GM23338 (cell line): ENCODE measurements around the gene GRK5. TPM values are rescaled to one million over a fixed set of nuclear protein-coding genes. Genes with fewer than 3 reads are reported as not detected.
A peak's percentile ranks its signal among the peaks of the same experiment; 100 is the strongest.

Experiments
- ATAC-seq: fragments of 200-7000 bp; cut with Tn5 transposase; 3 replicates; pipeline ENCODE4 v1.9.1; 2020
- DNase-seq: peaks from one replicate; pipeline ENCODE4 v3.0.0-alpha.2; 2015; ENCODE audit warnings: low spot score
- H2AFZ ChIP-seq: fragments of 200-600 bp; sonication (generic); 2 replicates; pipeline ENCODE4 v1.8.0; 2016; ENCODE audit warnings: antibody characterized with exemption, mild to moderate bottlenecking, moderate library complexity
- H3F3A ChIP-seq: fragments of 200-600 bp; sonication (generic); replicated peaks from 2 replicates; pipeline ENCODE4 v1.8.0; 2017; ENCODE audit warnings: antibody characterized with exemption, mixed run types, low read depth
- H3K27ac ChIP-seq: fragments of 200-600 bp; sonication (generic); 2 replicates; pipeline ENCODE4 v1.6.1; 2016; ENCODE audit warnings: low read depth
- H3K27me3 ChIP-seq: fragments of 200-600 bp; sonication (generic); 2 replicates; pipeline ENCODE4 v1.8.0; 2016; ENCODE audit warnings: mild to moderate bottlenecking, mixed run types, moderate library complexity; ENCODE audit not compliant: insufficient read depth
- H3K36me3 ChIP-seq: fragments of 200-600 bp; sonication (generic); 2 replicates; pipeline ENCODE4 v1.8.0; 2016; ENCODE audit warnings: mild to moderate bottlenecking; ENCODE audit not compliant: insufficient read depth
- H3K4me1 ChIP-seq: fragments of 200-600 bp; sonication (generic); 2 replicates; pipeline ENCODE4 v1.8.0; 2016; ENCODE audit warnings: mild to moderate bottlenecking, moderate library complexity; ENCODE audit not compliant: insufficient read depth
- H3K4me2 ChIP-seq: fragments of 200-600 bp; sonication (generic); 2 replicates; pipeline ENCODE4 v1.7.1; 2017; ENCODE audit warnings: mixed run types
- H3K4me3 ChIP-seq: fragments of 200-600 bp; sonication (generic); 2 replicates; pipeline ENCODE4 v1.6.1; 2016; ENCODE audit warnings: mixed run types
- H3K79me2 ChIP-seq: fragments of 200-600 bp; sonication (generic); replicated peaks from 2 replicates; pipeline ENCODE4 v1.8.0; 2017; ENCODE audit warnings: mild to moderate bottlenecking; ENCODE audit not compliant: insufficient read depth
- H3K9me2 ChIP-seq: fragments of 200-600 bp; sonication (generic); 2 replicates; pipeline ENCODE4 v1.8.0; 2017; ENCODE audit not compliant: insufficient read depth
- H4K20me1 ChIP-seq: fragments of 200-600 bp; sonication (generic); replicated peaks from 2 replicates; pipeline ENCODE4 v1.8.0; 2017; ENCODE audit warnings: mild to moderate bottlenecking; ENCODE audit not compliant: insufficient read depth
- H3K27ac Mint-ChIP-seq: 2 replicates; pipeline ENCODE4 v1.8.0; 2020; ENCODE audit warnings: inconsistent platforms, mild to moderate bottlenecking, moderate library complexity, mixed read lengths
- H3K27me3 Mint-ChIP-seq: 3 replicates; pipeline ENCODE4 v1.8.0; 2022; ENCODE audit warnings: low read depth, mild to moderate bottlenecking, moderate library complexity, mixed read lengths, inconsistent platforms; ENCODE audit not compliant: insufficient read depth, poor library complexity
- H3K36me3 Mint-ChIP-seq: 3 replicates; pipeline ENCODE4 v1.8.0; 2021; ENCODE audit warnings: low read depth, mild to moderate bottlenecking, inconsistent platforms, moderate library complexity, mixed read lengths
- H3K4me1 Mint-ChIP-seq: 3 replicates; pipeline ENCODE4 v1.8.0; 2020; ENCODE audit warnings: mild to moderate bottlenecking, inconsistent platforms, mixed read lengths
- H3K4me3 Mint-ChIP-seq: 3 replicates; pipeline ENCODE4 v1.8.0; 2021; ENCODE audit warnings: moderate library complexity, mild to moderate bottlenecking, inconsistent platforms, mixed read lengths
- H3K9me3 Mint-ChIP-seq: 3 replicates; pipeline ENCODE4 v1.8.0; 2020; ENCODE audit warnings: moderate library complexity, mild to moderate bottlenecking, inconsistent platforms, mixed read lengths
- CREB1 ChIP-seq: fragments of 250-450 bp; sonication (Bioruptor Pico); IDR thresholded peaks from 2 replicates; pipeline ENCODE4 v1.5.0; 2020; ENCODE audit warnings: low read depth, mild to moderate bottlenecking, moderate library complexity
- CTCF ChIP-seq, 2 experiments: fragments of 200-600 bp in 1 of 2; sonication (generic) in 1 of 2; conservative IDR thresholded peaks; 2 replicates each; pipeline versions ENCODE4 v1.5.1 to v1.6.1; 2016 to 2017; ENCODE audit warnings: antibody characterized with exemption in 2 of 2, low read depth in 2 of 2, mild to moderate bottlenecking in 2 of 2, moderate library complexity in 1 of 2
- ETS1 ChIP-seq: IDR thresholded peaks from 2 replicates; pipeline ENCODE4 v1.6.1; 2016; ENCODE audit warnings: antibody characterized with exemption
- EZH2 ChIP-seq: fragments of 200-600 bp; sonication (generic); IDR thresholded peaks from one replicate; pipeline ENCODE4 v1.8.0; 2017; ENCODE audit warnings: antibody characterized with exemption, mild to moderate bottlenecking, low read depth; ENCODE audit not compliant: unreplicated experiment
- JUNB ChIP-seq: IDR thresholded peaks from one replicate; pipeline ENCODE4 v1.6.1; 2016; ENCODE audit warnings: antibody characterized with exemption; ENCODE audit not compliant: unreplicated experiment
- NANOG ChIP-seq: IDR thresholded peaks from 2 replicates; pipeline ENCODE4 v1.6.1; 2016; ENCODE audit warnings: antibody characterized with exemption, borderline replicate concordance
- POLR2AphosphoS5 ChIP-seq: IDR thresholded peaks from 2 replicates; pipeline ENCODE4 v1.6.1; 2016; ENCODE audit warnings: antibody characterized with exemption, low read depth
- REST ChIP-seq: IDR thresholded peaks from one replicate; pipeline ENCODE4 v1.6.1; 2018; ENCODE audit warnings: antibody characterized with exemption; ENCODE audit not compliant: unreplicated experiment
- STAT1 ChIP-seq: IDR thresholded peaks from one replicate; pipeline ENCODE4 v1.6.1; 2016; ENCODE audit warnings: antibody characterized with exemption; ENCODE audit not compliant: unreplicated experiment
- ZNF114 ChIP-seq: fragments of 250-450 bp; sonication (Bioruptor Pico); IDR thresholded peaks from 2 replicates; pipeline ENCODE4 v1.5.0; 2020; ENCODE audit warnings: mild to moderate bottlenecking, moderate library complexity
- ZNF331 ChIP-seq: fragments of 250-450 bp; sonication (Bioruptor Pico); IDR thresholded peaks from 2 replicates; pipeline ENCODE4 v1.5.0; 2020; ENCODE audit warnings: low read depth, mild to moderate bottlenecking, moderate library complexity
- ZNF462 ChIP-seq: fragments of 250-450 bp; sonication (Bioruptor Pico); IDR thresholded peaks from 2 replicates; pipeline ENCODE4 v1.5.0; 2020; ENCODE audit warnings: mild to moderate bottlenecking, moderate library complexity
- polyA plus RNA-seq: library from polyadenylated mRNA; unstranded; fragments of >200 nt; fragmentation: Nextera tagmentation; extraction: Ambion mirVana; gene quantifications from 2 replicates; pipeline ENCODE4 v1.2.1, GENCODE V29; 2016
- total RNA-seq: library from RNA; depleted of rRNA; stranded (reverse); fragments of >200 nt; shearing (Covaris generic); gene quantifications from 2 replicates; pipeline ENCODE4 v1.2.3, GENCODE V29; 2014

Gene GRK5
- total and polyA plus RNA-seq, 2 experiments from 2014 or later, result 0.53 to 2.0 TPM

- Histone ChIP-seq H3K79me2 (no peaks in the 10 kb centered on the region), H2AFZ (no peak overlapping the region), H3K4me1 (peaks cover 23% of the 10 kb centered on the region), H3K4me3 (no peak overlapping the region), H3K27me3 (no peaks in the 10 kb centered on the region), H3K9me2 (no peaks in the 10 kb centered on the region), H4K20me1 (no peaks in the 10 kb centered on the region), H3F3A (0 out of 2 replicates have a peak, but pooled peaks cover 4% of the 10 kb centered on the region), H3K36me3 (no peaks in the 10 kb centered on the region), H3K4me2 (no peak overlapping the region), H3K27ac (peak overlapping the region; percentile 63; the same call in 1 of the 2 replicates)
- no peaks in the 10 kb centered on the region for H3K36me3 Mint-ChIP-seq
- H3K4me3 Mint-ChIP-seq, result no peak overlapping the region
- peaks cover 4% of the 10 kb centered on the region; the same call in 1 of the 3 replicates for H3K9me3 Mint-ChIP-seq
- H3K27me3 Mint-ChIP-seq, result peaks cover 2% of the 10 kb centered on the region
- ATAC-seq (peak; percentile 32), DNase-seq (peak; percentile 43)
- no peak for TF ChIP-seq EZH2
- TF ChIP-seq CTCF (conservative IDR thresholded peaks at IDR 0.05; ENCODE audit: low read depth in 2 of 2), result no peak
- TF ChIP-seq ZNF114 (CRISPR knock-in tag), result no peak
- no peak for TF ChIP-seq JUNB
- no peak for TF ChIP-seq REST
- no peak for TF ChIP-seq NANOG
- no peak for TF ChIP-seq ZNF462 (CRISPR knock-in tag)
- no peak for TF ChIP-seq ZNF331
- no peak for TF ChIP-seq STAT1
- TF ChIP-seq POLR2AphosphoS5, result no peak
- no peak for TF ChIP-seq CREB1 (CRISPR knock-in tag)
- TF ChIP-seq ETS1, result no peak
- peaks cover 40% of the 10 kb centered on the region for H3K4me1 Mint-ChIP-seq
- H3K27ac Mint-ChIP-seq, result no peak overlapping the region
These were observed 108.0 kb downstream of the GRK5 start for GRCh38 chr10:119315128-119316001.
